DOHH2 (cell line): Measurements from ENCODE around the gene MACC1.

Experiments used
- EZH2phosphoT487 ChIP-seq: fragments of 200-600 bp; sonication (generic); IDR thresholded peaks from 2 replicates; pipeline ENCODE4 v1.6.1; 2017; ENCODE audit warnings: borderline replicate concordance, mild to moderate bottlenecking, antibody characterized with exemption, low read length, moderate library complexity, mixed read lengths
- TF ChIP-seq, protein P1 (sequence below): fragments of 200-600 bp; sonication (generic); IDR thresholded peaks from one replicate; pipeline ENCODE4 v1.5.1; 2014; ENCODE audit warnings: antibody characterized with exemption, mild to moderate bottlenecking, low read depth, low read length; ENCODE audit not compliant: poor library complexity, severe bottlenecking

DNA sequence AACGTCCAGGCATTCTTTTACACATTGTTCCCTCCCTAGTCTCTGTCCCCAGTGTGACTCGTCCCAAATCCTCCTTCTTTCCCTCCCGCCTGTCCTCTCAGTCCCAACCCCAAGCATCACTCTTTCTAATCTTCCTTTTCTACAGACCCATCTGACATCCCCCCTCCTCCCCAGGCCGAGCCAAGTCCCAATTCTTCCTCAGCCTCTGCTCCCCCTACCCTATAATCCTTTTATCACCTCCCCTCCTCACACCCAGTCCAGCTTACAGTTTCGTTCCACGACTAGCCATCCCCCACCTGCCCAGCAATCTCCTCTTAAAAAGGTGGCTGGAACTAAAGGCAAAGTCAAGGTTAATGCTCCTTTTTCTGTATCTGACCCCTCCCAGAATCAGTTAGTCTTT, 95.1 kb downstream of the MACC1 start:
- TF ChIP-seq, protein P1, sequence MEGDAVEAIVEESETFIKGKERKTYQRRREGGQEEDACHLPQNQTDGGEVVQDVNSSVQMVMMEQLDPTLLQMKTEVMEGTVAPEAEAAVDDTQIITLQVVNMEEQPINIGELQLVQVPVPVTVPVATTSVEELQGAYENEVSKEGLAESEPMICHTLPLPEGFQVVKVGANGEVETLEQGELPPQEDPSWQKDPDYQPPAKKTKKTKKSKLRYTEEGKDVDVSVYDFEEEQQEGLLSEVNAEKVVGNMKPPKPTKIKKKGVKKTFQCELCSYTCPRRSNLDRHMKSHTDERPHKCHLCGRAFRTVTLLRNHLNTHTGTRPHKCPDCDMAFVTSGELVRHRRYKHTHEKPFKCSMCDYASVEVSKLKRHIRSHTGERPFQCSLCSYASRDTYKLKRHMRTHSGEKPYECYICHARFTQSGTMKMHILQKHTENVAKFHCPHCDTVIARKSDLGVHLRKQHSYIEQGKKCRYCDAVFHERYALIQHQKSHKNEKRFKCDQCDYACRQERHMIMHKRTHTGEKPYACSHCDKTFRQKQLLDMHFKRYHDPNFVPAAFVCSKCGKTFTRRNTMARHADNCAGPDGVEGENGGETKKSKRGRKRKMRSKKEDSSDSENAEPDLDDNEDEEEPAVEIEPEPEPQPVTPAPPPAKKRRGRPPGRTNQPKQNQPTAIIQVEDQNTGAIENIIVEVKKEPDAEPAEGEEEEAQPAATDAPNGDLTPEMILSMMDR: no peak
- no peak for TF ChIP-seq EZH2phosphoT487
